ENCODE data around the gene GHR. TPM values are rescaled to one million over a fixed set of nuclear protein-coding genes. Genes with fewer than 3 reads are reported as not detected.

Gene GHR
- total and polyA plus RNA-seq, 10 of the 15 experiments (the other 5 are each of a cell fraction or from before 2014, with no cell fraction given) = 0.23 to 10.2 (median 0.48) TPM

- ChIA-PET CTCF (interaction anchor here (0.8 kb wide), 1 partner anchor 17 kb away, joined by 4 read pairs; no protein-coding TSS in a partner anchor), POLR2A (no interaction called here), RAD21 (ENCODE audit: unreplicated experiment) (no interaction called here), SMC1A (ENCODE audit: uncharacterized antibody, unreplicated experiment) (interaction anchor here (0.7 to 1.1 kb wide), 3 partner anchors 11 to 132 kb away, joined by 3 to 4 read pairs (median 3); no protein-coding TSS in a partner anchor)
- no peak overlapping the region for H3K4me2 ChIP-seq (ENCODE audit: control insufficient read depth, insufficient read depth)
- H3K27ac ChIP-seq (ENCODE audit: control insufficient read depth, insufficient read depth) = no peak overlapping the region
- no peaks in the 10 kb centered on the region for H3K79me2 ChIP-seq (ENCODE audit: control insufficient read depth, insufficient read depth, low read length)
- H3K4me1 ChIP-seq (ENCODE audit: control insufficient read depth, insufficient read depth, low read length) = no peaks in the 10 kb centered on the region
- BruUV-seq (replicated peaks) = no TSS peak
- no peaks in the 10 kb centered on the region for H4K20me1 ChIP-seq (ENCODE audit: control insufficient read depth, insufficient read depth)
- in situ Hi-C loops (cut with MboI) = no loop called here
- H3K9ac ChIP-seq (ENCODE audit: control insufficient read depth, insufficient read depth, low read length) = no peak overlapping the region
- no peaks in the 10 kb centered on the region for H3K36me3 ChIP-seq (ENCODE audit: control insufficient read depth in 2 of 2, insufficient read depth in 2 of 2, low read length in 1 of 2)
- H3K4me3 ChIP-seq = no peak overlapping the region
- TF ChIP-seq RUNX3 (IDR thresholded peaks at IDR 0.05; ENCODE audit: low read length) (peak; percentile 34; the same call in 1 of the 2 replicates), BRCA1 (IDR thresholded peaks at IDR 0.05; ENCODE audit: low read depth, low read length) (no peak), HDAC2 (IDR thresholded peaks at IDR 0.05) (no peak), RFX5 (IDR thresholded peaks at IDR 0.05; ENCODE audit: low read depth, low read length) (no peak), JUND (IDR thresholded peaks at IDR 0.05; ENCODE audit: low read depth, low read length) (no peak), IRF3 (IDR thresholded peaks at IDR 0.05) (no peak)
- H3K9me3 ChIP-seq (replicated peaks; ENCODE audit: control insufficient read depth, insufficient read depth, low read length) = no peaks in the 10 kb centered on the region
- intact Hi-C loops (cut with micrococcal nuclease; ENCODE audit: unreplicated experiment) = no loop called here
- ATAC-seq (peak; percentile 50; the same call in 2 of the 3 replicates), FAIRE-seq (no peak), DNase-seq (ENCODE audit: low read depth, low spot score) (no peak)
- 19% methylated on average over 1 of the region's 1 CpG for WGBS (ENCODE audit: insufficient coverage, insufficient replicate concordance, low lambda C conversion rate, missing lambda C conversion rate)
- H3K27me3 ChIP-seq (replicated peaks in 1 of 2; ENCODE audit: control insufficient read depth in 2 of 2, insufficient read depth in 2 of 2, low read length in 1 of 2) = no peaks in the 10 kb centered on the region; a peak in 1 of 4 replicates
- H2AFZ ChIP-seq (ENCODE audit: control insufficient read depth, low read depth, low read length) = no peak overlapping the region
Measured at GRCh38 chr5:42628821-42629220, 205.6 kb downstream of the GHR start.

- Histone ChIP-seq H3K27me3 (replicated peaks in 1 of 2; ENCODE audit: control insufficient read depth in 2 of 2, insufficient read depth in 2 of 2, low read length in 1 of 2) (no peaks in the 10 kb centered on the region; a peak in 1 of 4 replicates), H3K4me1 (ENCODE audit: control insufficient read depth, insufficient read depth, low read length) (no peaks in the 10 kb centered on the region), H4K20me1 (ENCODE audit: control insufficient read depth, insufficient read depth) (no peaks in the 10 kb centered on the region), H3K36me3 (ENCODE audit: control insufficient read depth in 2 of 2, insufficient read depth in 2 of 2, low read length in 1 of 2) (no peaks in the 10 kb centered on the region), H3K4me2 (ENCODE audit: control insufficient read depth, insufficient read depth) (no peak overlapping the region), H3K79me2 (ENCODE audit: control insufficient read depth, insufficient read depth, low read length) (no peaks in the 10 kb centered on the region), H3K9ac (ENCODE audit: control insufficient read depth, insufficient read depth, low read length) (no peak overlapping the region), H3K4me3 (no peak overlapping the region), H3K27ac (ENCODE audit: control insufficient read depth, insufficient read depth) (no peak overlapping the region), H3K9me3 (replicated peaks; ENCODE audit: control insufficient read depth, insufficient read depth, low read length) (no peaks in the 10 kb centered on the region), H2AFZ (ENCODE audit: control insufficient read depth, low read depth, low read length) (no peak overlapping the region)
- no peak for ATAC-seq
- in situ Hi-C loops (cut with MboI) (no loop called here), intact Hi-C loops (cut with micrococcal nuclease; ENCODE audit: unreplicated experiment) (no loop called here)
- BruUV-seq (replicated peaks) = no TSS peak
- no peak for FAIRE-seq
- DNase-seq (ENCODE audit: low read depth, low spot score) = no peak
- 0% methylated on average over 2 of the region's 2 CpGs for WGBS (ENCODE audit: insufficient coverage, insufficient replicate concordance, low lambda C conversion rate, missing lambda C conversion rate)
- ChIA-PET SMC1A (ENCODE audit: uncharacterized antibody, unreplicated experiment) (interaction anchor here (1.0 kb wide), 1 partner anchor 10 kb away, joined by 4 read pairs; no protein-coding TSS in a partner anchor), CTCF (interaction anchor here (0.8 kb wide), 1 partner anchor 17 kb away, joined by 4 read pairs; no protein-coding TSS in a partner anchor), POLR2A (no interaction called here), RAD21 (ENCODE audit: unreplicated experiment) (no interaction called here)
- TF ChIP-seq CHD4 (IDR thresholded peaks at IDR 0.05) (no peak), MXI1 (IDR thresholded peaks at IDR 0.05; ENCODE audit: low read depth, low read length) (no peak), NR2C1 (IDR thresholded peaks at IDR 0.05) (no peak), RUNX3 (IDR thresholded peaks at IDR 0.05; ENCODE audit: low read length) (no peak), SPI1 (IDR thresholded peaks at IDR 0.05; ENCODE audit: borderline replicate concordance, insufficient read depth, low read depth, low read length) (no peak), WRNIP1 (IDR thresholded peaks at IDR 0.05; ENCODE audit: borderline replicate concordance, low read depth, low read length) (no peak), SIX5 (IDR thresholded peaks at IDR 0.05; ENCODE audit: low read depth, low read length, severe bottlenecking) (no peak), CEBPB (IDR thresholded peaks at IDR 0.05; ENCODE audit: borderline replicate concordance in 1 of 2, low read depth in 2 of 2, low read length in 2 of 2) (no peak), CBFB (IDR thresholded peaks at IDR 0.05; ENCODE audit: low read depth) (no peak), MTA2 (IDR thresholded peaks at IDR 0.05; ENCODE audit: low read depth) (no peak)
Measured at GRCh38 chr5:42629284-42629683, 206.0 kb downstream of the GHR start.

Data from GM12878 (cell line).